DOHH2 (cell line): Measurements from ENCODE around the gene ZNF132.
A peak's percentile ranks its signal among the peaks of the same experiment; 100 is the strongest.

Source experiments
- H3F3A ChIP-seq: fragments of 200-600 bp; sonication (generic), shearing (Covaris generic); 2 replicates; pipeline ENCODE4 v1.6.0; 2016; ENCODE audit warnings: antibody characterized with exemption, mild to moderate bottlenecking; ENCODE audit not compliant: control insufficient read depth, insufficient read depth
- H3K27ac ChIP-seq: fragments of 200-600 bp; sonication (generic); 2 replicates; pipeline ENCODE4 v1.5.1; 2014; ENCODE audit warnings: low read depth, mild to moderate bottlenecking, low read length, moderate library complexity
- H3K27me3 ChIP-seq: fragments of 200-600 bp; sonication (generic); 2 replicates; pipeline ENCODE4 v1.6.1; 2014; ENCODE audit warnings: mild to moderate bottlenecking, low read length, mixed read lengths; ENCODE audit not compliant: control insufficient read depth
- H3K36me3 ChIP-seq: fragments of 200-600 bp; sonication (generic); 2 replicates; pipeline ENCODE4 v1.6.1; 2014; ENCODE audit warnings: mild to moderate bottlenecking, low read length, moderate library complexity, mixed read lengths; ENCODE audit not compliant: control insufficient read depth
- H3K4me1 ChIP-seq: fragments of 200-600 bp; sonication (generic); 2 replicates; pipeline ENCODE4 v1.6.1; 2014; ENCODE audit warnings: mild to moderate bottlenecking, low read length, mixed read lengths; ENCODE audit not compliant: control insufficient read depth
- H3K4me2 ChIP-seq: fragments of 200-600 bp; sonication (generic); 2 replicates; pipeline ENCODE4 v1.6.0; 2014; ENCODE audit warnings: mild to moderate bottlenecking, low read length, moderate library complexity
- H3K4me3 ChIP-seq: fragments of 200-600 bp; sonication (generic); 2 replicates; pipeline ENCODE4 v1.5.1; 2014; ENCODE audit warnings: mild to moderate bottlenecking, low read length, mixed read lengths
- H3K79me2 ChIP-seq: fragments of 200-600 bp; sonication (generic); 2 replicates; pipeline ENCODE4 v1.6.1; 2014; ENCODE audit warnings: mild to moderate bottlenecking, low read length, mixed read lengths; ENCODE audit not compliant: control insufficient read depth
- H3K9me2 ChIP-seq: fragments of 200-600 bp; sonication (generic); replicated peaks from 2 replicates; pipeline ENCODE4 v1.6.1; 2014; ENCODE audit warnings: mild to moderate bottlenecking, low read length, mixed read lengths; ENCODE audit not compliant: control insufficient read depth
- H3K9me3 ChIP-seq: fragments of 200-600 bp; sonication (generic); 2 replicates; pipeline ENCODE4 v1.6.1; 2014; ENCODE audit warnings: antibody characterized with exemption, low read length, mixed read lengths; ENCODE audit not compliant: control insufficient read depth, insufficient read depth
- H4K20me1 ChIP-seq: fragments of 200-600 bp; sonication (generic); 2 replicates; pipeline ENCODE4 v1.6.0; 2014; ENCODE audit warnings: low read depth, mild to moderate bottlenecking, antibody characterized with exemption, low read length, moderate library complexity; ENCODE audit not compliant: control insufficient read depth, insufficient read depth
- EZH2phosphoT487 ChIP-seq: fragments of 200-600 bp; sonication (generic); IDR thresholded peaks from 2 replicates; pipeline ENCODE4 v1.6.1; 2017; ENCODE audit warnings: borderline replicate concordance, mild to moderate bottlenecking, antibody characterized with exemption, low read length, moderate library complexity, mixed read lengths
- TF ChIP-seq, protein P1 (sequence below): fragments of 200-600 bp; sonication (generic); IDR thresholded peaks from one replicate; pipeline ENCODE4 v1.5.1; 2014; ENCODE audit warnings: antibody characterized with exemption, mild to moderate bottlenecking, low read depth, low read length; ENCODE audit not compliant: poor library complexity, severe bottlenecking

The ZNF132 gene

DNA sequence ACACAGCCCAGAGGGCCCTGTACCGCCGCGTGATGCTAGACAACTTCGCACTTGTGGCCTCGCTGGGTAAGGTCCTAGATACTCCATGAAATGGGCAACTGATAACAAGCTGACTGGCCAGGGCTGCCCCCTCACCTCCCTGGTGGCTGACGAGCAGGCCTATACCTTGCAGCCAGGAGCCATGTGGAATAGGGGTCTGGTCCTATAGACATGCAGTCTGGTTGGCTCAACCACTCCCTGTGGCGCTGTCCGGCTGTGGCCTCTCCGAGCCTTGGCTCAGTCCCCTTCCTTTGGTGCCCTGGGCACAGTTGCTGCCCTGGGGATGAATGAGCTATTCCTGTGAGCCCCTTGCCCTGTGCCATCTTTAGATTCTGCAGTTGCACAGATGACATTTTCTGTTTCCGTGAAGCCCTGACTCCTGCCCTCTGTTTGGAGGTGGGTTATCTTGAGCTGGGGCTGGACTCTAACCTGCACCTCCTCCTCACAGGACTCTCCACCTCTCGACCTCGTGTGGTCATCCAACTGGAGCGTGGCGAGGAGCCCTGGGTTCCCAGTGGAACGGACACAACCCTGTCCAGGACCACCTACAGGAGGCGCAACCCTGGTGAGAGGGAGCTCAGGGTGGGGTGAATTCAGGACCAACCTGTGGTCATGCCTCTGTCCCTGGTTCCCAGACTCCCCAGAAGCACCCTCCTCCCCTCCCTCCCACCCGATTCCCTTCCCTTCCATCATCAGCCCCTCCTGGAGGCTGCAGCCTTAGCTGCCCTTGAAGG is 29.5 kb upstream of the ZNF132 start:
- H4K20me1 ChIP-seq = peaks cover 8% of the 10 kb centered on the region; the same call in 1 of the 2 replicates
- TF ChIP-seq, protein P1, sequence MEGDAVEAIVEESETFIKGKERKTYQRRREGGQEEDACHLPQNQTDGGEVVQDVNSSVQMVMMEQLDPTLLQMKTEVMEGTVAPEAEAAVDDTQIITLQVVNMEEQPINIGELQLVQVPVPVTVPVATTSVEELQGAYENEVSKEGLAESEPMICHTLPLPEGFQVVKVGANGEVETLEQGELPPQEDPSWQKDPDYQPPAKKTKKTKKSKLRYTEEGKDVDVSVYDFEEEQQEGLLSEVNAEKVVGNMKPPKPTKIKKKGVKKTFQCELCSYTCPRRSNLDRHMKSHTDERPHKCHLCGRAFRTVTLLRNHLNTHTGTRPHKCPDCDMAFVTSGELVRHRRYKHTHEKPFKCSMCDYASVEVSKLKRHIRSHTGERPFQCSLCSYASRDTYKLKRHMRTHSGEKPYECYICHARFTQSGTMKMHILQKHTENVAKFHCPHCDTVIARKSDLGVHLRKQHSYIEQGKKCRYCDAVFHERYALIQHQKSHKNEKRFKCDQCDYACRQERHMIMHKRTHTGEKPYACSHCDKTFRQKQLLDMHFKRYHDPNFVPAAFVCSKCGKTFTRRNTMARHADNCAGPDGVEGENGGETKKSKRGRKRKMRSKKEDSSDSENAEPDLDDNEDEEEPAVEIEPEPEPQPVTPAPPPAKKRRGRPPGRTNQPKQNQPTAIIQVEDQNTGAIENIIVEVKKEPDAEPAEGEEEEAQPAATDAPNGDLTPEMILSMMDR = no peak
- TF ChIP-seq EZH2phosphoT487 = no peak
- no peak overlapping the region for H3K27ac ChIP-seq
- no peaks in the 10 kb centered on the region for H3K9me3 ChIP-seq
- H3K27me3 ChIP-seq = peaks cover 3% of the 10 kb centered on the region; the same call in 1 of the 2 replicates
- H3K4me1 ChIP-seq = peaks cover 16% of the 10 kb centered on the region
- peaks cover 27% of the 10 kb centered on the region for H3K79me2 ChIP-seq
- H3K36me3 ChIP-seq = peaks cover 36% of the 10 kb centered on the region
- H3K4me3 ChIP-seq = no peak overlapping the region
- no peaks in the 10 kb centered on the region for H3K9me2 ChIP-seq
- H3F3A ChIP-seq = peaks cover 11% of the 10 kb centered on the region
- no peak overlapping the region for H3K4me2 ChIP-seq

DNA sequence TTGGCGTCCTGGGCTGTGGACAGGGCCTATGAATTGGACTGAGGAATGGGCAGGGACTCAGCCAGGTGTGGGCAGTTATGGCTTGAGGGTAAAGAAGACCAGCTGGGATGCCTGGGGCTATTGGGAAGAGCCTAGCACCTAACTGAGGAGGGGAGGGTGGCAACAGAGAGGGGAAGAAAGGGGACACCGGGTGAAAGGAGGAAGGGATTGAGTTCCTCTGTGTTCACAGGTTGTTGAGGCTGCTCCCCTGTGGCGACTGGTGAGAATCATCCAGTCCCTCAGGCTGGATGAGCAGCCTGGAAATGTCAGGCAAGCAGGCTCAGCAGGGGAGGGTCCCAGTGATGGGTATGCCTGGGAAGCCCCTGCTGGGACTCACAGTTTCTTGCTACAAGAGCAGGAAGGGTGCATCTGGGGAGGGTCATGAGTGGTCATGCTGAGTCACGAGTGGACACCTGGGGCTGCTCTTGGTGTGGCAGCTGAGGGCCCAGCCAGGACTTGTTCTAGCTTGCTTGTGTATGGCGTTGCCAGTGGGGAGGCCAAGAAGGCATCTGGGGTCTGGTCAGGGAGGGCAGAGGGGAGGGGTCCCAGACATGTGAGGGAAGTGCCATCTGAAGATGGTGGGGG is 28.4 kb upstream of the ZNF132 start:
- H3K79me2 ChIP-seq = peaks cover 27% of the 10 kb centered on the region
- H3F3A ChIP-seq = peaks cover 11% of the 10 kb centered on the region
- H3K4me3 ChIP-seq = peak overlapping the region; percentile 91
- peak overlapping the region; percentile 72 for H3K4me2 ChIP-seq
- H3K27me3 ChIP-seq = peaks cover 3% of the 10 kb centered on the region; the same call in 1 of the 2 replicates
- H4K20me1 ChIP-seq = peaks cover 8% of the 10 kb centered on the region; the same call in 1 of the 2 replicates
- peaks cover 33% of the 10 kb centered on the region for H3K36me3 ChIP-seq
- no peaks in the 10 kb centered on the region for H3K9me2 ChIP-seq
- TF ChIP-seq EZH2phosphoT487 = no peak
- TF ChIP-seq, protein P1 = no peak
- H3K9me3 ChIP-seq = no peaks in the 10 kb centered on the region
- no peak overlapping the region for H3K27ac ChIP-seq
- H3K4me1 ChIP-seq = peaks cover 20% of the 10 kb centered on the region

DNA sequence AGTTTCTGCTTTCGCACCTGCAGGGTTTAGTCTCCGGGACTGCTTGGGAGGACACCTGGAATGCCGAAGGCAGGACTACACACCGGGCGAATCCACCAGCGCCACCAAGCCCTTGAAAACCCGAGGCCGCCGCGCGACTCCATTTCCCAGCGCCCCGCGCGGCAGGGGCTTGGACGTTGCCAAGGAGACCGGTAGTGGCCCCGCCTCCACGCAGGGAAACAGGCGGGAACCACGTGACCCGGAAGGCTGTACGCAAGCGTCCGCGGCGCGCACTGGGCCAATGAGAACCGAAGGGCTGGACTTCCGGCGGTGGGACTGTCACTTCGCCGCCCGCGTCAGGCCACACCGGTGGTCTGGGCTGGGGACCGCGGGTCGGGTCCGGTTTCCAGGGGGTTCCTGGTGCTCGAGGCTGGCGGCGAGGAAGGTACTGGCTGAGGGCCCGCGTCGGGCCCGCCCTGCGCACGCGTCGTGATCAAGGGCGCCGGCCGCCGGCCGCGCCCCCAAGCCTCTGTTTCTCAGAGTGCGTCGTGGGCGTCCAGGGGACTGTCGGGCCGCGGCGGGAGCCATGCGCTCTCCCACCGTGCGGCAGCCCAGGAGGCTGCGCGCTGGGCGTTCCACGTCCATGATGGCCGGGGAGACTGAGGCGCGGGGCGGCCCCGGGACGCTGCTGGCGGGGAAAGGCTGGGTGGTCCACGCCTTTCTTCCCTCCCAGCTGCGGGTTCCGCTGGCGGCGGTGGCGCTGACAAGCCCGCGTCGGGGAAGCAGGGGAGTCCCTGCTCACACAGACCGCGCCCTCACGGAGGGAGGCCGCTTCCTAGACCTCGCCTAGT is 27.0 kb upstream of the ZNF132 start, which contains the start of gene ZNF324:
Gene ZNF324 (plus strand): TSS at position 321 of the 830 bp plus-strand sequence. CDS start 2,106 bp downstream, outside the sequence.
- Histone ChIP-seq H4K20me1 (peaks cover 8% of the 10 kb centered on the region; the same call in 1 of the 2 replicates), H3F3A (peaks cover 11% of the 10 kb centered on the region), H3K4me1 (peaks cover 20% of the 10 kb centered on the region), H3K27ac (0 out of 2 replicates have a peak within 1 kb of the TSS, but pooled peaks have one; percentile 23), H3K9me2 (no peaks in the 10 kb centered on the region), H3K27me3 (peaks cover 3% of the 10 kb centered on the region; the same call in 1 of the 2 replicates), H3K36me3 (peaks cover 20% of the 10 kb centered on the region), H3K4me3 (peak within 1 kb of the TSS; percentile 91), H3K4me2 (peak within 1 kb of the TSS; percentile 72), H3K9me3 (no peaks in the 10 kb centered on the region), H3K79me2 (peaks cover 27% of the 10 kb centered on the region)
- TF ChIP-seq, protein P1 = peak; percentile 24
- no peak for TF ChIP-seq EZH2phosphoT487
